Stimulated activated CD4-positive, alpha-beta T cell treated with anti-CD3 and anti-CD28 coated beads, Interleukin-12 subunit alpha, Interleukin-12 subunit beta, amount 100 ng/mL, for 4 hours (primary cell): ENCODE measurements around the gene SLC15A1.
"Not testable (repeated sequence)": the region's sequence is repeated elsewhere in the genome, so short reads cannot be mapped to it uniquely, and the experiment has no call there.

Experiments used
- DNase-seq: peaks from one replicate; pipeline ENCODE4 v3.0.0-alpha.2; 2020

Gene SLC15A1

GRCh38 chr13:98652721-98653462 lies 99.6 kb downstream of the SLC15A1 start:
- DNase-seq, result no peak

DNA sequence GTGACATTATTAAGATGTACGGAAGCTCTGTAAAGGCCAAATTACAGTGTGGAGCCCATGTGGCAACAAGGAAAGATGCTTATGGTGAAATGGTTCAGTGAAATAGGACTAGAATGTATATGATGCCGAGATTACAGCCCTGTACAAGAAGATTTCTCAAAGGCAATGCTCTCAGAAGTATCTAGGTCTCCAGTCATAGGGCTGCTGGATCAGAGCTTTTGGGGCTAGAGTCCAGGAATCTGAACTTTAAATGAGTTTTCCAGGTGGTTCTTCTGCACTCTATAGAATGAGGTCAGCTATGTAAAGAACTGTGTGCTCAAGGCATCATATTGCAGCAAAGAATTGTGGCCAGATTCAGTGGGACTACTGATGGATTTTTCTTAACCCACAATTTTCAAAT lies 100.2 kb downstream of the SLC15A1 start:
- DNase-seq, result no peak

DNA sequence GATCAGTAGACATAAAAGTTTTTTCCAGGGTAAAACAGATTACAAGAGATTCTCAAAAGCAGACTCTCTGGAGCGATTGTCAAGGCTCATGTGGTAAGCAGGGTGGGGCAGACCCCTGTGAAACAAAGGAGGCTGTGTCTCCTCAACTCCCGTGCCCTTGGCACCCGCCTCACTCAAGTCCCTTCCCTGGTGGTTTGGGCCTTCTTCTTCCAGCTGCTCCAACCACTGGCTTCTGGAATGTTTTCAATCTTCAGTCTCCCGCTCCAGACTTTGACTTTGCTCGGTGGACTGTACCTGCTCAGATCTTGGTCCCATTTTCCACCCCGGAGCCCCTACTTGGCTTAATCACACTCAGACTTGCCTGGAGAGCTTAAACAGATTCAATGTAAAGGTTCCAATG lies 100.7 kb downstream of the SLC15A1 start:
- DNase-seq, result no peak

DNA sequence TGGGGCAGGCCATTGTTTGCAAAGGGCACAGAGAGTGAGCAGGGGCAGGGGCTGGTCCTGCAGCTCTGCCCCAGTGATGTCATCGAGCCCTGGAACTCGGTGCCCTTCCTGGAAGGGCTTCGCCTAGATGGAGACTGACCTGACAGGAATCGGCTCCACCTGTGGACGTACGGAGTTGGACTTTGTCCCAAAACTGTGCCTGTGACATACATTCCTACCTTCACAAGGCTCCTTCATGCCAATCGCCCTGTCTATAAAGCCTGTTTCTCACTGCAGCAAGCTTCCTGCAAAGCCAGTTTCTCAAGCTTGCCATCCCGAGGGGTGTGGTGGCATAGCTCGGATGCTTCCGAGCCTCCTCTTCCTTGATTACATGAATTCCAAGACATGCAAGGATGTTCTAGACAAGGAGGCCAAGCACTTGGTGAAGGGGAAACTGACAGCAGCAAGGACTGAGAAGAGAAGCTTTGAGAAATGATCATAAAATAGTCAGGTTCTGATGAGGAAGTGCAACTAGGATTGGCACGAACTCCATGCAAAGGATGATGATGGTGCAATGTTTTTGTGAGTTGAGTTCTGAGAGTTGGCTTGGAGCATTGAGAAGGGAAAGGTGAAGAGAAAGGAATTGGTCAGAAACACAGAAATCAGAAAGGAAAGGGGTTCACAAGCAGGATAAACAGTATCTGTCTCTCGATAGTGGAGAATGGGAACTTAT lies 101.9 kb downstream of the SLC15A1 start:
- DNase-seq, result no peak

GRCh38 chr13:98649861-98650260 lies 102.6 kb downstream of the SLC15A1 start:
- no peak for DNase-seq

DNA sequence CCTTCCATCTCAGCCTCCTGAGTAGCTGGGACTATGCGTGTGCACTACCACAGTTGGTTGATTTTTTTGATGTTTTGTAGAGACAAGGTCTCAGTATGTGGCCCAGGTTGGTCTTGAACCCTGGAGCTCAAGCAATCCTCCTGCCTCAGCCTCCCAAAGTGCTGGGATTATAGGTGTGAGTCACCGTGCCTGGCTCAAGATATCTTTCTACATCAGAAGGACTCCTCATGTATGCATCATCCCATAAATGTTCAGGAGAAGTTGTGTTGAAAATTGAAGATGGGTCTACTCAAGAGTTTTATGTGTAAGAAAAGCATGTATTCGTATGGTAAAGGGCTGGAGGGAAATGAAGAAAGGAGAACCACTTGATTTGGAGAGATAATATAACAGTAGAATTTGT lies 103.8 kb downstream of the SLC15A1 start:
- DNase-seq, result no peak

DNA sequence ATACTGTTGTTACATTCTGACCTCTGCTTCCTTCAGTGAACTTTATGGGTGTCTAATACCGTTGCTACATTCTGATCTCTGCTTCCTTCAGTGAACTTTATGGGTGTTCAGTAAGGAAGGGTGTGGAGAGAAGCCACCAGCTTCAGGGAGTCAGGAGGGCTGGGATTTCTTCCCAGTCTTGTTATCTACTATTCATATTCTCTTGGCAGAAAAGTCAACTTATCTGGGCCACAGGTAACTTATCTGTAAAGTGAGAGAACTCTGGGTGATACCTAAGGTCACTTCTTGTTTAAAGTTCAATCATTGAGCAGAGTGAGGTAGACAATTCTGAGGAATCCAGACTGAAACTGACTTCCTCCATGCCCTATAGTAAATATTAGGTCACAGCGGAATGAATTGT lies 104.3 kb downstream of the SLC15A1 start:
- no peak for DNase-seq

DNA sequence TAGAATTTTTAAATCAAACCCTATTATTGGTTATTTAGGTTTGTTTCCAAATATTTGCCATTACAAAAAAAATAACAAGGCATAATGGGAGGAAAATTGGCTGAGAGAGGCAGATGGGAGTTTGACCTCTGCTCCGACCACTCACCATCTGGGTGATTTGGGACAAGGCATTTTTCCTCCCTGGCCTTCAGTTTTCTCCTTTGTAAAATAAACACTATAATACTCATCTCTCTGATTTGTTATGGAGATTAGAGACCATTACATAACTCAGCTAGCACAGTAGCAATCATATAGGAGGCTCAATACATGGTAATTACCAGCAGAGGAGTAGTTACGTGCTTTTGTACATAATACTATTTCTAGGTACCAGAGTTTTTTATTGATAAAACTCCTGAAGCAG lies 105.4 kb downstream of the SLC15A1 start:
- DNase-seq, result no peak

GRCh38 chr13:98643479-98643878 lies 109.0 kb downstream of the SLC15A1 start:
- no peak for DNase-seq

GRCh38 chr13:98641075-98641474 lies 111.4 kb downstream of the SLC15A1 start:
- no peak for DNase-seq

DNA sequence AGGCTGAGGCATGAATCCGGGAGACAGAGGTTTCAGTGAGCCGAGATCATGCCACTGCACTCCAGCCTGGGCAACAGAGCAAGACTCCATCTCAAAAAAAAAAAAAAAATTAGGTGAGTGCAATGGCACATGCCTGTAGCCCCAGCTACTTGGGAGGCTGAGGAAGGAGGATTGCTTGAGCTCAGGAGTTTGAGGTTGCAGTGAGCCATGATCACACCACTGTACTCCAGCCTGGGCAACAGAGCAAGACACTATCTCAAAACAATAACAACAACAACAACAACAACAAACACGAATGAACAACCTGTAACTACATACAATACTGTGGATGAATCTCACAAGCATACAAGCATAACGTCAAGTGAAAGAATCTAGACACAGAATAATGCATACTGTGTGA lies 112.7 kb downstream of the SLC15A1 start:
- DNase-seq, result not testable (repeated sequence)

GRCh38 chr13:98638352-98638751 lies 114.1 kb downstream of the SLC15A1 start:
- DNase-seq, result not testable (repeated sequence)
